MCF 10A (cell line): ENCODE results near the gene ACE2. TPM values are rescaled to one million over a fixed set of nuclear protein-coding genes. Genes with fewer than 3 reads are reported as not detected.
A peak's percentile ranks its signal among the peaks of the same experiment; 100 is the strongest.

Source experiments
- BruUV-seq: library from RNA; stranded (reverse); fragments of 400-500 nt; replicated peaks from 2 replicates; lab custom pipeline; 2021; lab: Mats Ljungman, UMichigan
- CTCF ChIA-PET: fragments of 300-600 bp; sonication (Branson Sonifier 250); formaldehyde crosslinking; extraction: SDS; loops from one replicate; lab custom pipeline; 2021; ENCODE audit warnings: antibody characterized with exemption, inconsistent platforms; lab: Yijun Ruan, JAX
- POLR2A ChIA-PET: fragments of 300-600, 350-650 bp; sonication (Branson Sonifier 250); formaldehyde crosslinking; extraction: SDS; loops from one replicate; lab custom pipeline; 2020; ENCODE audit warnings: antibody characterized with exemption, inconsistent platforms; lab: Yijun Ruan, JAX
- DNase-seq: peaks from one replicate; pipeline ENCODE4 v3.0.0-alpha.2; 2018; ENCODE audit not compliant: unreplicated experiment
- H3K27ac Mint-ChIP-seq: one replicate; pipeline ENCODE4 v1.8.0; 2022; ENCODE audit warnings: mild to moderate bottlenecking, low read depth, mixed read lengths; ENCODE audit not compliant: unreplicated experiment
- H3K27me3 Mint-ChIP-seq: one replicate; pipeline ENCODE4 v1.8.0; 2022; ENCODE audit warnings: mixed read lengths; ENCODE audit not compliant: insufficient read depth, unreplicated experiment
- H3K36me3 Mint-ChIP-seq: one replicate; pipeline ENCODE4 v1.8.0; 2022; ENCODE audit warnings: mild to moderate bottlenecking, moderate library complexity, mixed read lengths; ENCODE audit not compliant: insufficient read depth, unreplicated experiment
- H3K4me1 Mint-ChIP-seq: one replicate; pipeline ENCODE4 v1.8.0; 2022; ENCODE audit warnings: mixed read lengths; ENCODE audit not compliant: insufficient read depth, unreplicated experiment
- H3K4me3 Mint-ChIP-seq: one replicate; pipeline ENCODE4 v1.8.0; 2022; ENCODE audit warnings: mild to moderate bottlenecking, moderate library complexity, mixed read lengths; ENCODE audit not compliant: unreplicated experiment
- H3K9me3 Mint-ChIP-seq: one replicate; pipeline ENCODE4 v1.8.0; 2022; ENCODE audit warnings: mixed read lengths; ENCODE audit not compliant: unreplicated experiment
- CTCF ChIP-seq: fragments of 200-600 bp; IDR thresholded peaks from one replicate; pipeline ENCODE4 v1.8.0; 2022; ENCODE audit warnings: antibody characterized with exemption, mild to moderate bottlenecking; ENCODE audit not compliant: unreplicated experiment
- intact Hi-C: fragments of 100-400 bp; cut with micrococcal nuclease; formaldehyde crosslinking; loops from 2 replicates; pipeline ENCODE4 v1.14.1; 2022
- total RNA-seq: library from RNA; stranded (reverse); gene quantifications from 2 replicates; pipeline ENCODE4 v1.2.3, GENCODE V29; 2022

The ACE2 gene
- total RNA-seq, 1 experiment from 2014 or later = not detected

GRCh38 chrX:15564981-15565579, 35.7 kb downstream of the ACE2 start:
- Mint-ChIP-seq H3K4me1 (no peaks in the 10 kb centered on the region), H3K27ac (no peak overlapping the region), H3K9me3 (no peaks in the 10 kb centered on the region), H3K36me3 (no peaks in the 10 kb centered on the region), H3K27me3 (peaks cover 69% of the 10 kb centered on the region), H3K4me3 (no peak overlapping the region)
- POLR2A ChIA-PET = interaction anchor here (0.5 to 1.7 kb wide), 7 partner anchors 37 to 112 kb away, joined by 3 to 6 read pairs (median 4); no protein-coding TSS in a partner anchor
- intact Hi-C loops = loop anchor here (1.0 to 2.0 kb wide), 4 partner anchors 67 to 264 kb away; no protein-coding TSS in a partner anchor
- BruUV-seq = no TSS peak
- peak; percentile 83 for DNase-seq
- TF ChIP-seq CTCF = peak; percentile 84
- CTCF ChIA-PET = interaction anchor here (0.5 to 8.1 kb wide), 34 partner anchors 9 to 1482 kb away, joined by 3 to 119 read pairs (median 4); partner anchors contain the start of genes BMX and PIR

GRCh38 chrX:15563056-15563455, 37.7 kb downstream of the ACE2 start:
- no peak for TF ChIP-seq CTCF

GRCh38 chrX:15560924-15561323, 39.8 kb downstream of the ACE2 start:
- ChIA-PET POLR2A (no interaction called here), CTCF (interaction anchor here (0.5 kb wide), 1 partner anchor 720 kb away, joined by 4 read pairs; no protein-coding TSS in a partner anchor)
- intact Hi-C loops = no loop called here
- H3K36me3 Mint-ChIP-seq = no peaks in the 10 kb centered on the region
- BruUV-seq = no TSS peak
- peaks cover 63% of the 10 kb centered on the region for H3K27me3 Mint-ChIP-seq
- H3K4me3 Mint-ChIP-seq = no peak overlapping the region
- H3K9me3 Mint-ChIP-seq = no peaks in the 10 kb centered on the region
- no peak overlapping the region for H3K27ac Mint-ChIP-seq
- no peak for TF ChIP-seq CTCF
- H3K4me1 Mint-ChIP-seq = no peaks in the 10 kb centered on the region
- DNase-seq = no peak

More at GRCh38 chrX:15563056-15563455, 37.7 kb downstream of the ACE2 start:
- Mint-ChIP-seq H3K9me3 (no peaks in the 10 kb centered on the region), H3K27me3 (peaks cover 74% of the 10 kb centered on the region), H3K4me1 (no peaks in the 10 kb centered on the region), H3K4me3 (no peak overlapping the region), H3K27ac (no peak overlapping the region), H3K36me3 (no peaks in the 10 kb centered on the region)
- intact Hi-C loops = no loop called here
- ChIA-PET POLR2A (interaction anchor here (0.8 to 1.0 kb wide), 2 partner anchors 62 to 220 kb away, joined by 3 read pairs; partner anchors contain the start of gene BMX), CTCF (interaction anchor here (0.5 to 8.1 kb wide), 7 partner anchors 11 to 213 kb away, joined by 3 to 119 read pairs (median 5); partner anchors contain the start of gene BMX)
- BruUV-seq = no TSS peak
- no peak for DNase-seq

- H3K27ac Mint-ChIP-seq = no peak overlapping the region
- H3K4me3 Mint-ChIP-seq = no peak overlapping the region
- H3K36me3 Mint-ChIP-seq = no peaks in the 10 kb centered on the region
- peaks cover 65% of the 10 kb centered on the region for H3K27me3 Mint-ChIP-seq
- H3K4me1 Mint-ChIP-seq = no peaks in the 10 kb centered on the region
- no peak for TF ChIP-seq CTCF
- no peak for DNase-seq
- POLR2A ChIA-PET = interaction anchor here (1.0 kb wide), 1 partner anchor 257 kb away, joined by 3 read pairs; no protein-coding TSS in a partner anchor
- intact Hi-C loops = no loop called here
- CTCF ChIA-PET = interaction anchor here (0.6 to 1.5 kb wide), 2 partner anchors 90 to 1802 kb away, joined by 3 to 5 read pairs; no protein-coding TSS in a partner anchor
- BruUV-seq = no TSS peak
- no peaks in the 10 kb centered on the region for H3K9me3 Mint-ChIP-seq
Measured at GRCh38 chrX:15559227-15559626, 41.5 kb downstream of the ACE2 start.
